Measurements from ENCODE around the gene HMGA1. TPM values are rescaled to one million over a fixed set of nuclear protein-coding genes. Genes with fewer than 3 reads are reported as not detected.
A peak's percentile ranks its signal among the peaks of the same experiment; 100 is the strongest.

Gene HMGA1
- total and polyA plus RNA-seq, 2 experiments from 2014 or later: 341 to 639 TPM

DNA sequence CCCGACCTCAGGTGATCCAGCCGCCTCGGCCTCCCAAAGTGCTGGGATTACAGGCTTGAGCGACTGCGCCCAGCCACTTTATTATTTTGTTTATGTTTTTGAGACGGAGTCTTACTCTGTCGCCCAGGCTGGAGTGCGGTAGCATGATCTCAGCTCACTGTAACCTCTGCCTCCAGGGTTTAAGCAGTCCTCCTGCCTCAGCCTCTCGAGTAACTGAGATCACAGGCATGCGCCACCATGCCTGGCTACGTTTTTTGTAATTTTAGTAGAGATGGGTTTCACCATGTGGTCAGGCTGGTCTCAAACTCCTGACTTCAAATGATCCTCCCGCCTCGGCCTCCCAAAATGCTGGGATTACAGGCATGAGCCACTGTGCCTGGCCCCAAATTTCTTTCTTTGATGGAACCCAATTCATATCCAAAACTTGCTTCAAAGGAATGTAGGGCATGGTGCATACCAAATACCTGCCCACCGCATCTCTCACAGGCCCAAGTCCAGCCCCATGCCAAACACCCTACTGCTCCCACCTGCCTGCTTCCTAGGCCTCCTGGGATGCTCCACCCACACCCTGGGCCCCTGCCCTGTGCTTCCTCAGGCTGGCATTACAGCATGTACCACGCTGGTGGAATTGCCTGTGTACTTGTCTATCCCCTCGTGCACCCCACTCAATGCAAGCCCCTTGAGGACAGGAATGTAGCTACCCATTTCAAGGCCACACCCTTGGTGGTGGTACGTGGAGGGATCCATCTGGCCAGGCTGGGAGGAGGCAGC lies 4.9 kb upstream of the HMGA1 start:
- no peak overlapping the region for H3K4me3 ChIP-seq
- H3K4me1 ChIP-seq (ENCODE audit: low read depth): peaks cover 20% of the 10 kb centered on the region
- TF ChIP-seq, protein P1, sequence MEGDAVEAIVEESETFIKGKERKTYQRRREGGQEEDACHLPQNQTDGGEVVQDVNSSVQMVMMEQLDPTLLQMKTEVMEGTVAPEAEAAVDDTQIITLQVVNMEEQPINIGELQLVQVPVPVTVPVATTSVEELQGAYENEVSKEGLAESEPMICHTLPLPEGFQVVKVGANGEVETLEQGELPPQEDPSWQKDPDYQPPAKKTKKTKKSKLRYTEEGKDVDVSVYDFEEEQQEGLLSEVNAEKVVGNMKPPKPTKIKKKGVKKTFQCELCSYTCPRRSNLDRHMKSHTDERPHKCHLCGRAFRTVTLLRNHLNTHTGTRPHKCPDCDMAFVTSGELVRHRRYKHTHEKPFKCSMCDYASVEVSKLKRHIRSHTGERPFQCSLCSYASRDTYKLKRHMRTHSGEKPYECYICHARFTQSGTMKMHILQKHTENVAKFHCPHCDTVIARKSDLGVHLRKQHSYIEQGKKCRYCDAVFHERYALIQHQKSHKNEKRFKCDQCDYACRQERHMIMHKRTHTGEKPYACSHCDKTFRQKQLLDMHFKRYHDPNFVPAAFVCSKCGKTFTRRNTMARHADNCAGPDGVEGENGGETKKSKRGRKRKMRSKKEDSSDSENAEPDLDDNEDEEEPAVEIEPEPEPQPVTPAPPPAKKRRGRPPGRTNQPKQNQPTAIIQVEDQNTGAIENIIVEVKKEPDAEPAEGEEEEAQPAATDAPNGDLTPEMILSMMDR (IDR thresholded peaks at IDR 0.05; ENCODE audit: low read depth, low read length): no peak
- H3K36me3 ChIP-seq: no peaks in the 10 kb centered on the region
- no peak overlapping the region for H3K27ac ChIP-seq
- no peak for DNase-seq (ENCODE audit: low read depth in 1 of 2, low spot score in 1 of 2)
- H3K9me3 ChIP-seq (ENCODE audit: low read depth): no peaks in the 10 kb centered on the region
- H3K27me3 ChIP-seq: no peaks in the 10 kb centered on the region

DNA sequence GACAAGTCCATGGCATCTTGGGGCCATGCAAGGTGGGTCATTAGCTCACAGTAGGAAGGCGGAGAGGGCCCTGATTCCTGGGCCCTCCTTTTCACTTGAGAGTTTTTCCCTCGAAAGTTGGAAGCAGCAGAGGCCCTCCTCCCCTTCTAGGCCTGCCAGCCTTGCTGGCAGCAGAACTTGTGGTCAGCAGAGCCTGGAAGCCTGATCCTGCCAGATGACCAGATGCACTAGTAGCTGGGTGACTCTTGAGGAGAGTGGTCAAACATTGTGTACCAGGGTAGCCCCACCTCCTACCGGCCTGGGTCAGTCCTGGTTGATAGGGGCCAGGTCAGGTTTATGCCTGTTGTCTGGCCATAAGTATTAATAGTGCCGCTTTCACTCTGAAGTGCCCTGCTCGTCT lies 3.8 kb upstream of the HMGA1 start:
- Histone ChIP-seq H3K36me3 (no peaks in the 10 kb centered on the region), H3K4me1 (ENCODE audit: low read depth) (peaks cover 17% of the 10 kb centered on the region), H3K9me3 (ENCODE audit: low read depth) (no peaks in the 10 kb centered on the region), H3K27me3 (no peaks in the 10 kb centered on the region), H3K4me3 (no peak overlapping the region), H3K27ac (peak overlapping the region; percentile 95)
- TF ChIP-seq, protein P1 (IDR thresholded peaks at IDR 0.05; ENCODE audit: low read depth, low read length): no peak
- peak in 1 of 2 donors; percentile 31 for DNase-seq (ENCODE audit: low read depth in 1 of 2, low spot score in 1 of 2)

DNA sequence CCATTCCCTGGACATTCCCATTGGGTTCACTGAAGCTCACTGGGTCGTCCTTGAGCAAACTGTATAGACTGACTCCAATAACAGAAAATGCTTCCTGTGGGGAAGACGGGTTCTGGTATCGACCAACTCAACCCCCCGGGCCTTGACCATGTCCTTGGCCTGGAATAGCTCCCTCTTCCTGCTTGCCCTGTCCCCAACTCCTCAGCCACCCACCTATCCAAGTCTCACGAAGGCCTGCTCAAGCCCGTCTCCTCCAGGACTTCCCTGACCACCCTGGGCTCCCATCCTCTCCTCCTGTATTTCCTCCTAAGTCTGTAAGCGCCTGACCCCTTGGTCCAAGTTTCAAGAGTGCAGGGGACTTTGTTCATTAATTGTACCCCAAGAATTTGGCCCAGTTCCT lies 2.8 kb upstream of the HMGA1 start:
- Histone ChIP-seq H3K9me3 (ENCODE audit: low read depth) (no peaks in the 10 kb centered on the region), H3K27me3 (no peaks in the 10 kb centered on the region), H3K27ac (peak overlapping the region; percentile 95), H3K4me1 (ENCODE audit: low read depth) (peaks cover 23% of the 10 kb centered on the region), H3K4me3 (no peak overlapping the region), H3K36me3 (no peaks in the 10 kb centered on the region)
- TF ChIP-seq, protein P1 (IDR thresholded peaks at IDR 0.05; ENCODE audit: low read depth, low read length): no peak
- no peak for DNase-seq (ENCODE audit: low read depth in 1 of 2, low spot score in 1 of 2)

DNA sequence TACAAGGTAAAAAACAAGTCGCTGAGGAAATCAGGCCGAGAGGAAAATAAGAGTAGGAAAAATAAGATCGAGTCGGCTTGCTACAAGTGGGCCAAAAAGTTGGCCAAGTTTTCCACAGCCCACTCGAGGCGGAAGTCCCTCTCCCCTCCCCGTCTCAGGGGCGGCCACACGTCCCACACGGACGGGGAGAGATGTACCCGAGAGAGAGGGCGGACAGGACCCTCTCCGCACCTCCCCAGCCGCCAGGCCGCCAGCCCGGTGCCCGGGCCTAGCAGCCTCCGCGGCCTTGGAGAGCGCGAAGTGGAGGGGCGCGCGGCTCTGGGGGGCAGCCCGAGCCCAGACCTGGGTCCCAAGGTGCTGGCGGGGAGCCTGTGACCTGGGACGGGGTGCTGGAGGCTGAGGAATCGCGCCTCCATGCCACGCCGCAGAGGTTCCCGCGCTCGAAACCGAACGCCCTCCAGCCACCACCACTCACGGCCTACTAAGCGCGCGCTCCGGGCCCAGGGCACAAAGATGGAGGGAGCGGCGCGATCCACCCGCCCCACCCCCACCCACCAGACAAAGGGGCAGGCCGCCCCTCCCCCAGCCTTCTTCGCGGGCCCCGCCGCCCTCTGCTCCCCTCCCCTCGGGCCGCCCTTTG lies 1.9 kb upstream of the HMGA1 start:
- DNase-seq (ENCODE audit: low read depth in 1 of 2, low spot score in 1 of 2): no peak
- Histone ChIP-seq H3K9me3 (ENCODE audit: low read depth) (no peaks in the 10 kb centered on the region), H3K27me3 (no peaks in the 10 kb centered on the region), H3K4me3 (no peak overlapping the region), H3K27ac (peak overlapping the region; percentile 95), H3K36me3 (no peaks in the 10 kb centered on the region), H3K4me1 (ENCODE audit: low read depth) (peaks cover 31% of the 10 kb centered on the region)
- TF ChIP-seq, protein P1 (IDR thresholded peaks at IDR 0.05; ENCODE audit: low read depth, low read length): no peak

DNA sequence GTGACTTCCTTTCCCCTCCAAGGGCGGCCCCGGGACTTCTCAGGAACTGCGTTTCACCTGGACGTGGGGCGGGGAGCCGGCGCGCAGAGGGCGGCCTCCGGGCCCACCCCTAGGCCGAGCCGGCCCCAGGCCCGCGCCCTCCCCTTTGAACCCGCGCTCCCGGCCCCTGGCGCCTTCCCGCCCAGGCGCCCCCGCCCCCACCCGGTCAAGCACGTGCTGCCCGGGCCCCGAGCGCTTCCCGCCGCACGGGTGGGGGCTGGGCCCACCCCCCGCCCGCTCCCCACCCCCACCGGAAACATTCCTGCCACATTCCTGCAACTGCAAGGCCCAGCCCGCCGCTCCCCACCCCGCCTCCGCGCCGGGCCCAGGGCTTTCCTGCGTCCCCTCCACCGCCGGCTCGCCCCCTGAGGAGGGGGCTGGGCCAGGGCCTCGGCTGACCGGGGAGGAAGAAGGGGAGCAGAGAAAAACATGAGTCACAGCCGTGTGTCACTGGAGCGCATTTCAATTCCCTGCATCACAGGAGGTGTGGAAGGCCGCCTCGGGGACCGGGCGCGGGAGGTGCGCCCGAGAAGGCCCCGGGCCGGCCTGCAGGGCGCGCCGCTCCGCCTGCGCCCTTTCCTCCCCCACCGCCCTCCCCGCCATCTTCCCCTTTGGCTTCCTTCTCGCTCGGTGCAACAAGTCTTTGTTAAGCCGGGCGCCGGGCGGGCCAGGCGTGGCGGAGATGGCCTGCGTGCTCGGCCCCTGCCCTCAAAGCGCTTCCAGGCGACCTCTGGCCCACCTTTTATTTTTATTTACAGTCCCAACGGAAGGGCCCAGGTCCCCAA lies 1.2 kb upstream of the HMGA1 start:
- Histone ChIP-seq H3K27me3 (no peaks in the 10 kb centered on the region), H3K36me3 (peaks cover 1% of the 10 kb centered on the region), H3K4me1 (ENCODE audit: low read depth) (peaks cover 36% of the 10 kb centered on the region), H3K9me3 (ENCODE audit: low read depth) (no peaks in the 10 kb centered on the region), H3K4me3 (peak overlapping the region; percentile 94), H3K27ac (peak overlapping the region; percentile 95)
- TF ChIP-seq, protein P1 (IDR thresholded peaks at IDR 0.05; ENCODE audit: low read depth, low read length): no peak
- peak; percentile 80 to 93 for DNase-seq (ENCODE audit: low read depth in 1 of 2, low spot score in 1 of 2)

Measured in cardiac muscle cell (in vitro differentiated cells and primary cell).